Fibroblast of the aortic adventitia (primary cell): ENCODE data around the gene TTLL10. TPM values are rescaled to one million over a fixed set of nuclear protein-coding genes. Genes with fewer than 3 reads are reported as not detected.

ENCODE experiments used
- DNase-seq: peaks from one replicate; pipeline ENCODE4 v3.0.0-alpha.2; 2010; ENCODE audit warnings: low read depth
- H3K4me3 ChIP-seq: 2 replicates; pipeline ENCODE4 v1.5.1; 2011; ENCODE audit warnings: low read depth, mild to moderate bottlenecking, control low read depth, low read length, moderate library complexity
- total RNA-seq: library from RNA; depleted of rRNA; stranded (reverse); fragments of >200 nt; gene quantifications from 2 replicates; pipeline ENCODE4 v1.2.3, GENCODE V29; 2012; ENCODE audit warnings: low replicate concordance
- TF ChIP-seq, protein P1 (sequence below): IDR thresholded peaks from 2 replicates; pipeline ENCODE4 v1.5.1; 2011; ENCODE audit warnings: mild to moderate bottlenecking, low read length, control low read depth, inconsistent platforms; ENCODE audit not compliant: insufficient read depth

TTLL10 gene
- total RNA-seq, 1 donor: not detected

DNA sequence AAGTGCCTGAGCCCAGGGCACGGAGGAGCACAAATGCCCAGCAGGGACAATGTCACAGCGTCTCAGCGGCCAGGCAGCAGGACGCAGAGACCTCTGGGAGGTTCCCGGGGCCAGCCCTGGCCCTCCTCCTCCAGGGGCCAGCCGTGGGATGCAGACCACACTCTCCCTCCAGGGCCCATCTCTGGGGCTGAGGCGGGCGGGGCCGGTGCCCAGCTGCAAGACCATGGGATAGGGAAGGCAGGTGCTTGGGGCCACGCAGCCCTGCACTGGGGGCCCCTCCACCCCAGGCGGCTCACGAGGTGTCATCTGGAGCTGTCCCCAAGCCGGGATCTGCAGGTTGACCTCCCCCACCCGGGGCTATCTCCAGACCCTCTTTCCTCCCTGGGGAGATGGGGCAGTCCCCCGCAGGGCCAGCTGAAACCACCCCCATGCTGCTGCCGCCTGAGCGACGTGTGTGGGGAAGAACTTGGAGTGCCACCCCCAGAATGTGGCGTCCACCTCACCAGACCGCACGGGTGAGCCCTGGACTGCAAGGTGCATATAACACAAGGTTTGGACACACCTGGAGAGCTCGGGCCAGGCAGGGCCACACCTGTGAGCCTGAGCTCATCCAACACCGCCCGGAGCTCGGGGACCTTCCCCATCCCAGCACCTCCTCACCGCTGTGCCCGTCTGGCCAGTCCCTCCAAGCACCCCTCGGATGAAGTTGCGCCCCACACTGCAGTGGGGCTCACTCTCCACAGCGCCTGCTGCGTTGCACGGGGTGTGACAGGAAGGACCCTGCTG lies 4.1 kb upstream of the TTLL10 start:
- TF ChIP-seq, protein P1, sequence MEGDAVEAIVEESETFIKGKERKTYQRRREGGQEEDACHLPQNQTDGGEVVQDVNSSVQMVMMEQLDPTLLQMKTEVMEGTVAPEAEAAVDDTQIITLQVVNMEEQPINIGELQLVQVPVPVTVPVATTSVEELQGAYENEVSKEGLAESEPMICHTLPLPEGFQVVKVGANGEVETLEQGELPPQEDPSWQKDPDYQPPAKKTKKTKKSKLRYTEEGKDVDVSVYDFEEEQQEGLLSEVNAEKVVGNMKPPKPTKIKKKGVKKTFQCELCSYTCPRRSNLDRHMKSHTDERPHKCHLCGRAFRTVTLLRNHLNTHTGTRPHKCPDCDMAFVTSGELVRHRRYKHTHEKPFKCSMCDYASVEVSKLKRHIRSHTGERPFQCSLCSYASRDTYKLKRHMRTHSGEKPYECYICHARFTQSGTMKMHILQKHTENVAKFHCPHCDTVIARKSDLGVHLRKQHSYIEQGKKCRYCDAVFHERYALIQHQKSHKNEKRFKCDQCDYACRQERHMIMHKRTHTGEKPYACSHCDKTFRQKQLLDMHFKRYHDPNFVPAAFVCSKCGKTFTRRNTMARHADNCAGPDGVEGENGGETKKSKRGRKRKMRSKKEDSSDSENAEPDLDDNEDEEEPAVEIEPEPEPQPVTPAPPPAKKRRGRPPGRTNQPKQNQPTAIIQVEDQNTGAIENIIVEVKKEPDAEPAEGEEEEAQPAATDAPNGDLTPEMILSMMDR: no peak
- DNase-seq: no peak

DNA sequence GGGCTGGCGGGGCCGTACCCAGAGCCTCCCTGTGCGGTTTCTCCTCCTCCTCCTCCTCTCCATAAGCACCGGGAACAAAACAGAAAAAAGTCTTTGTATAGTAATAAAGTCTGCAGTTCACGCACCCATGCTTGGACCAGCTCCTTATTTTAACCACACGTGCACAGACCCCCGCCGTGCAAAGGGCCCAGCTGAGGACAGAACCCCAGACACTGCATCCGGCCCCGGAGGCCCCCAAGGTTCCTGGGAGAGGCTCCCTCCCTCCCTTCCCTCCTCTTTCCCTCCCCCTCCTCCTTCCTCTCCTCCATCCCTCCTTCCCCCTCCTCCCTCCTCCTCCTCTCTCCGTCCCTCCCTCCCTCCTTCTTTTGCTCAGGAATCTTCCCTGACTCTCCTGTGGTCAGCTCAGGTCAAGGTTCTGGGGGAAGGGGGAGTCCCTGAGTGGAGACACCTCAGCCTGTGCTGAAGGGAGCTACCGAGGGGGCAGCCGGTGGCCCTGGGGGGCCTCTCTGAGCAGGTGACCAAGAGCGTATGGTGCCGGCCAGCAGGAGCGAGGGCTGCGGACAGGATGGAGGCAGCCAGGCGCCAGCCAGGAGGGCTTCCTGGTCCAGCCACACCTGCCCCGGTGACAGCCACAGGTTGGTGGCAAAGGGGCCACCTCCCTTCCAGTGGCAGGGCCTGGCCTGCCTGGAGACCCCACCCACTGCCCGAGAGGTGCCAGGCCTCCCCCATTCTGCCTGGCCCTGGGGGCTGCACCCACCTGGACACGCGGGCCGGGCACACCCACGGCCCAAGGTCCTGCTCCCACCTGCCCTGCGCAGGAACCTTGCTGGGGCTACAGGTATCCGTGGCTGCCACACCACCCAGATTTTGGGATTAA lies 3.2 kb upstream of the TTLL10 start:
- no peak for DNase-seq
- TF ChIP-seq, protein P1: no peak

More for the DNA sequence above, 4.1 kb upstream of the TTLL10 start:
- H3K4me3 ChIP-seq: no peak overlapping the region

DNA sequence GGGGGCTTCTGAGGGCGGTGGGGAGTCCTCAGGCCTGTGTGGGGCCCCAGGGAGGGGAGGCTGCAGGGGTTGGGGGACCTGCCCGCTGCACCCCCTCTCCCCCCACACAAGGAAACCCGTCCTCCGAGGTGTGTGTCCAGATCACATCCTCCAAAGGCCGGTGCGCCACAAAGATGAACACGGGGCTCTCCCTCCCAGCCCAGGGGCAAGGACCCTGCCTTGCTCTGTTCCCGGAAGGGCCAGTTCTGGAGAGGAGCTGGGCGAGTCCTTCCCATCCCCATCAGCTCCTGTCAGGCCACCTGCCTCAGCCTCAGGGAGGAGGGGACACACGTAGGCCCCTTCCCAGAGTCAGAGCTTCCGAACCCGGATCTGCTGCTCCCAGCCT lies 2.5 kb upstream of the TTLL10 start:
- TF ChIP-seq, protein P1: no peak
- no peak overlapping the region for H3K4me3 ChIP-seq
- no peak for DNase-seq

More for the DNA sequence above, 3.2 kb upstream of the TTLL10 start:
- H3K4me3 ChIP-seq: no peak overlapping the region

DNA sequence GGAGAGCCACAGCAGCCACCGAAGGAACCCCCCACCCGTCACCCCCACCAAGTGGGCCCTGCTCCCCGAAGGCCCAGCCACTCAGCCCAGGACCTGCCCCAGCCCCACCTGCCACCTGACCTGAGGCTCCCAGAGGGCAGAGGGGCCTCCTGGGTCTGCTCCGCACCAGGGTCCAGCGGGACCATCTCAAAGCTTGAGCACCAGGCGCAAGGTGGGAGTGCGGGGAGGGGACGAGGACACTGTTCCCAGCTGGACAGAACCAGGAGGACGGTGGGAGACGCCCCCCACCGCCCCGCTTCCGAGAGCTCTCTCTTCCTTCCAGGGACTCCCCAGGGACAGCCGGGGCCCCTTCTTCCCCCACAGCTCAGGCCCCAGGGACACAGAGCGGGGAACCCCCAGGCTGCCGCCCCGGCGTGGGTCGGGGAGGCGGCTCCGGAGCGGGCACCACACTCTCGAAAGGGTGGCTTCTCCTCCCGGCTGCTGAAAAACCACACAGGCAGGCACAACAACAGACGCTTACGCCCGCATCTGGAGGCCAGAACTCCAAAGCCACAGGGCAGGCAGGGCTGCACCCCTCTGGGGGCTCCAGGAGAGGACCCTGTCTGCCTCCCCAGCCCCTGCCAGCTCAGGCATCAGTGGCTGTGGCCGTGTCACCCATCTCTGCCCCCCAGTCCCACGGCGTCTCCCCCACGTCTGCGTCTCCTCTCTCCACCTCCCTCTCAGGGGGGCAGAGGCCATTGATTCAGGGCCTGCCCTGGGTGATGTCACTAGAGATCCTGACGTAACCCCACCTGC lies 1.9 kb upstream of the TTLL10 start:
- H3K4me3 ChIP-seq: no peak overlapping the region
- TF ChIP-seq, protein P1: no peak
- no peak for DNase-seq

DNA sequence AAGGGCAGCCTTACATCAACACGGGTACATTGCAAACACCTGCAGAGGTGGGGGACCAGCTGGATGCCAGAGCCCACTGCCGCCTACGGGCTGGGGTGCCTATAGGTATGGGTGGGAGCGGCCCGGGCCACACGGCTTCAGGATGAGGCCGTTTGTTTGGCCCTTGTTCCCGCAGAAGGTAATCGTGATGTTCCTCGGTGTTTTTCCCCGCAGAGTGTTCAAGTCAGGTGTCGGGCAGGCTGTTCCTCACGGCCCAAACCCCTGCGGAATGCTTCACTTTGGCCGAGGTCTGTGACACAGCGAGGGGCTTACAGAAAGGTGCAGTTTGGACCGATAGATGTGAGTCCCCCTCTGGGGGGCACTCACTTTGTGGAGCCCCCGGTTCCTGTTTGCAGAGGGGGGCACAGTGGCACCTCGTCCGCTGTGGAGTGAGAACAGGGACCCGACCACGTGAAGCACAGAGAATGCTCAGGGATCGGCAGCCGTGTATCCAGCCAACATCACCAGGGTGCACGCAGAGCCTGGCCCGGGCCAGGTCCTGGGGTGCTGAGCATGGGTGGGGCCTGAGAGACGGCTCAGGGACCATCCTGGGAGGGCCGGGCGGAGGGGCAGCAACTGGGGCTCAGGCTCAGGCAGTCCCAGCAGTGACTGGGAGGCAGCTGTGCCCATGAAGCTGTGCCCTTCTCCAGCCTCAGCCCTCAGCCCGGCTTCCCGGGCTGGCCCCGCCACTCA lies 453 bp upstream of the TTLL10 start:
- no peak overlapping the region for H3K4me3 ChIP-seq
- TF ChIP-seq, protein P1: no peak
- DNase-seq: no peak
